Liver (tissue), 9 donors: Measurements from ENCODE around the gene ANKRD13B. TPM values are rescaled to one million over a fixed set of nuclear protein-coding genes. Genes with fewer than 3 reads are reported as not detected.

ENCODE experiments used
- DNase-seq: peaks from one replicate; pipeline ENCODE4 v3.0.0-alpha.2; 2017; ENCODE audit warnings: low spot score
- H3K27ac ChIP-seq, 2 donors: one replicate each; pipeline ENCODE4 v1.7.0; 2013; ENCODE audit warnings: inconsistent platforms in 2 of 2, low read length in 2 of 2, control low read depth in 1 of 2, low read depth in 1 of 2, mild to moderate bottlenecking in 1 of 2
- H3K27me3 ChIP-seq, 4 donors: one replicate each; pipeline versions ENCODE4 v1.6.1 to v1.7.0; 2013; ENCODE audit warnings: low read length in 3 of 4, inconsistent platforms in 1 of 4, mild to moderate bottlenecking in 1 of 4, moderate library complexity in 1 of 4; ENCODE audit not compliant: control insufficient read depth in 4 of 4, insufficient read depth in 4 of 4
- H3K36me3 ChIP-seq, 4 donors: one replicate each; pipeline versions ENCODE4 v1.6.1 to v1.7.0; 2013; ENCODE audit warnings: low read length in 3 of 4, mild to moderate bottlenecking in 3 of 4, low read depth in 1 of 4, moderate library complexity in 1 of 4; ENCODE audit not compliant: control insufficient read depth in 4 of 4, insufficient read depth in 3 of 4
- H3K4me1 ChIP-seq, 4 donors: one replicate each; pipeline versions ENCODE4 v1.6.1 to v1.7.0; 2013; ENCODE audit warnings: low read length in 3 of 4, mild to moderate bottlenecking in 3 of 4, moderate library complexity in 1 of 4; ENCODE audit not compliant: control insufficient read depth in 4 of 4, insufficient read depth in 4 of 4
- H3K4me3 ChIP-seq, 3 donors: one replicate each; pipeline versions ENCODE4 v1.6.1 to v1.7.0; 2013; ENCODE audit warnings: low read length in 3 of 3, control low read depth in 1 of 3, low read depth in 1 of 3, mild to moderate bottlenecking in 1 of 3
- H3K9ac ChIP-seq, 2 donors: one replicate each; pipeline ENCODE4 v1.7.0; 2013; ENCODE audit warnings: low read length in 2 of 2, mild to moderate bottlenecking in 2 of 2, moderate library complexity in 2 of 2, control low read depth in 1 of 2, low read depth in 1 of 2
- H3K9me3 ChIP-seq, 4 donors: one replicate each; pipeline versions ENCODE4 v1.6.1 to v1.7.0; 2013; ENCODE audit warnings: low read length in 3 of 4; ENCODE audit not compliant: control insufficient read depth in 4 of 4
- ATF3 ChIP-seq: IDR thresholded peaks from 2 replicates; pipeline ENCODE4 v1.6.1; 2016; ENCODE audit warnings: antibody characterized with exemption
- EGR1 ChIP-seq, 2 donors: IDR thresholded peaks; 2 replicates each; pipeline ENCODE4 v1.6.1; 2016 to 2018; ENCODE audit warnings: antibody characterized with exemption in 2 of 2, low read depth in 2 of 2
- FOXA1 ChIP-seq: IDR thresholded peaks from 2 replicates; pipeline ENCODE4 v1.6.1; 2016; ENCODE audit warnings: antibody characterized with exemption
- FOXA2 ChIP-seq: IDR thresholded peaks from 2 replicates; pipeline ENCODE4 v1.6.1; 2016; ENCODE audit warnings: antibody characterized with exemption
- GABPA ChIP-seq, 2 donors: IDR thresholded peaks in 1 of 2; conservative IDR thresholded peaks in 1 of 2; 2 replicates each; pipeline ENCODE4 v1.6.1; 2016; ENCODE audit warnings: antibody characterized with exemption in 2 of 2, mild to moderate bottlenecking in 1 of 2, moderate library complexity in 1 of 2
- HNF4A ChIP-seq, 2 donors: conservative IDR thresholded peaks; 2 replicates each; pipeline ENCODE4 v1.6.1; 2016; ENCODE audit warnings: antibody characterized with exemption in 2 of 2, mild to moderate bottlenecking in 2 of 2
- HNF4G ChIP-seq: IDR thresholded peaks from 2 replicates; pipeline ENCODE4 v1.6.1; 2016; ENCODE audit warnings: antibody characterized with exemption
- JUND ChIP-seq, 2 donors: IDR thresholded peaks; 2 replicates each; pipeline ENCODE4 v1.6.1; 2016; ENCODE audit warnings: antibody characterized with exemption in 2 of 2
- NR2F2 ChIP-seq: IDR thresholded peaks from 2 replicates; pipeline ENCODE4 v1.6.1; 2016; ENCODE audit warnings: antibody characterized with exemption
- RAD21 ChIP-seq, 2 donors: IDR thresholded peaks; 2 replicates each; pipeline ENCODE4 v1.6.1; 2016; ENCODE audit warnings: antibody characterized with exemption in 2 of 2, mild to moderate bottlenecking in 2 of 2
- REST ChIP-seq: IDR thresholded peaks from 2 replicates; pipeline ENCODE4 v1.6.1; 2016; ENCODE audit warnings: antibody characterized with exemption, mild to moderate bottlenecking
- RXRA ChIP-seq, 2 donors: IDR thresholded peaks; 2 replicates each; pipeline ENCODE4 v1.6.1; 2017 to 2018; ENCODE audit warnings: antibody characterized with exemption in 2 of 2, mild to moderate bottlenecking in 1 of 2
- SP1 ChIP-seq: IDR thresholded peaks from 2 replicates; pipeline ENCODE4 v1.6.1; 2018; ENCODE audit warnings: antibody characterized with exemption, mild to moderate bottlenecking
- TAF1 ChIP-seq: conservative IDR thresholded peaks from 2 replicates; pipeline ENCODE4 v1.6.1; 2016; ENCODE audit warnings: antibody characterized with exemption, mild to moderate bottlenecking
- YY1 ChIP-seq: IDR thresholded peaks from 2 replicates; pipeline ENCODE4 v1.6.1; 2016; ENCODE audit warnings: antibody characterized with exemption, mild to moderate bottlenecking
- ZBTB33 ChIP-seq: IDR thresholded peaks from 2 replicates; pipeline ENCODE4 v1.6.1; 2016; ENCODE audit warnings: antibody characterized with exemption
- WGBS: extraction: QIAGEN DNeasy Blood & Tissue Kit; methylation state at CpG from one replicate; pipeline ENCODE4 v1.1.7; 2013; 5-methylcytosine and 5-hydroxymethylcytosine counted together
- polyA plus RNA-seq, 2 donors: library from polyadenylated mRNA; stranded (reverse) in 1 of 2; unstranded in 1 of 2; fragments of 200-250 nt in 1 of 2; fragments of >200 nt in 1 of 2; fragmentation: Nextera tagmentation in 1 of 2; extraction: Ambion mirVana in 1 of 2; gene quantifications; one replicate each; pipeline versions ENCODE4 v1.2.1 to v1.2.3, GENCODE V29; 2013 to 2015
- total RNA-seq, 2 donors: library from RNA; depleted of rRNA; stranded (reverse); fragments of >200 nt; gene quantifications; one replicate each; pipeline ENCODE4 v1.2.3, GENCODE V29; 2014
- donor health status: healthy.
- donor health status: healthy.
- donor health status: healthy.
- donor health status: healthy.
- donor health status: healthy.

ANKRD13B gene
- total and polyA plus RNA-seq, 4 donors, result 0.06 to 1.6 (median 0.51) TPM

- TF ChIP-seq GABPA (IDR thresholded peaks at IDR 0.05 in 1 of 2, conservative IDR thresholded peaks at IDR 0.05 in 1 of 2) (no peak), HNF4A (conservative IDR thresholded peaks at IDR 0.05) (no peak)
These were observed 1.7 kb downstream of the ANKRD13B start (continued) for GRCh38 chr17:29594519-29595090.

- Histone ChIP-seq H3K4me1 (peaks cover 4 to 35% (median 26%) of the 10 kb centered on the region in 4 donors), H3K27ac (no peak overlapping the region), H3K27me3 (no peaks in the 10 kb centered on the region), H3K36me3 (no peaks in the 10 kb centered on the region), H3K9me3 (no peaks in the 10 kb centered on the region), H3K9ac (no peak overlapping the region), H3K4me3 (no peak overlapping the region)
- TF ChIP-seq HNF4G (no peak), REST (no peak), ZBTB33 (no peak), HNF4A (conservative IDR thresholded peaks at IDR 0.05) (no peak), GABPA (IDR thresholded peaks at IDR 0.05 in 1 of 2, conservative IDR thresholded peaks at IDR 0.05 in 1 of 2) (no peak), FOXA1 (no peak), YY1 (no peak), JUND (IDR thresholded peaks at IDR 0.05) (no peak), FOXA2 (no peak), ATF3 (no peak), SP1 (no peak), NR2F2 (no peak), TAF1 (no peak), RAD21 (IDR thresholded peaks at IDR 0.05) (no peak), EGR1 (IDR thresholded peaks at IDR 0.05; ENCODE audit: low read depth in 2 of 2) (no peak), RXRA (IDR thresholded peaks at IDR 0.05) (no peak)
- WGBS, result 85% methylated on average over 7 of the region's 7 CpGs
- DNase-seq, result no peak
These were observed 2.4 kb downstream of the ANKRD13B start for GRCh38 chr17:29595107-29595942.
